ENCODE data around the gene ADAM22. TPM values are rescaled to one million over a fixed set of nuclear protein-coding genes. Genes with fewer than 3 reads are reported as not detected.
A peak's percentile ranks its signal among the peaks of the same experiment; 100 is the strongest.

Gene ADAM22
- total and polyA plus RNA-seq, 7 donors, result 0.09 to 7.0 (median 0.42) TPM

GRCh38 chr7:88001744-88002530, 67.9 kb downstream of the ADAM22 start:
- H3K36me3 ChIP-seq (ENCODE audit: insufficient read depth in 1 of 2, low read depth in 1 of 2), result no peaks in the 10 kb centered on the region
- no peaks in the 10 kb centered on the region for H3K27me3 ChIP-seq (ENCODE audit: insufficient read depth in 3 of 3, low read length in 2 of 3)
- no peaks in the 10 kb centered on the region for H3K9me3 ChIP-seq
- H3K4me3 ChIP-seq, result no peak overlapping the region
- ATAC-seq, result peak in 1 of 4 donors; percentile 44
- no peak for DNase-seq
- TF ChIP-seq, protein P1, sequence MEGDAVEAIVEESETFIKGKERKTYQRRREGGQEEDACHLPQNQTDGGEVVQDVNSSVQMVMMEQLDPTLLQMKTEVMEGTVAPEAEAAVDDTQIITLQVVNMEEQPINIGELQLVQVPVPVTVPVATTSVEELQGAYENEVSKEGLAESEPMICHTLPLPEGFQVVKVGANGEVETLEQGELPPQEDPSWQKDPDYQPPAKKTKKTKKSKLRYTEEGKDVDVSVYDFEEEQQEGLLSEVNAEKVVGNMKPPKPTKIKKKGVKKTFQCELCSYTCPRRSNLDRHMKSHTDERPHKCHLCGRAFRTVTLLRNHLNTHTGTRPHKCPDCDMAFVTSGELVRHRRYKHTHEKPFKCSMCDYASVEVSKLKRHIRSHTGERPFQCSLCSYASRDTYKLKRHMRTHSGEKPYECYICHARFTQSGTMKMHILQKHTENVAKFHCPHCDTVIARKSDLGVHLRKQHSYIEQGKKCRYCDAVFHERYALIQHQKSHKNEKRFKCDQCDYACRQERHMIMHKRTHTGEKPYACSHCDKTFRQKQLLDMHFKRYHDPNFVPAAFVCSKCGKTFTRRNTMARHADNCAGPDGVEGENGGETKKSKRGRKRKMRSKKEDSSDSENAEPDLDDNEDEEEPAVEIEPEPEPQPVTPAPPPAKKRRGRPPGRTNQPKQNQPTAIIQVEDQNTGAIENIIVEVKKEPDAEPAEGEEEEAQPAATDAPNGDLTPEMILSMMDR (IDR thresholded peaks at IDR 0.05), result no peak
- WGBS, 3 donors, result 66 to 75% (median 72%) methylated on average over 6 of the region's 6 CpGs
- no peak overlapping the region for H3K27ac ChIP-seq
- H3K4me1 ChIP-seq, result no peaks in the 10 kb centered on the region
- intact Hi-C loops (cut with DNase I), result no loop called here

DNA sequence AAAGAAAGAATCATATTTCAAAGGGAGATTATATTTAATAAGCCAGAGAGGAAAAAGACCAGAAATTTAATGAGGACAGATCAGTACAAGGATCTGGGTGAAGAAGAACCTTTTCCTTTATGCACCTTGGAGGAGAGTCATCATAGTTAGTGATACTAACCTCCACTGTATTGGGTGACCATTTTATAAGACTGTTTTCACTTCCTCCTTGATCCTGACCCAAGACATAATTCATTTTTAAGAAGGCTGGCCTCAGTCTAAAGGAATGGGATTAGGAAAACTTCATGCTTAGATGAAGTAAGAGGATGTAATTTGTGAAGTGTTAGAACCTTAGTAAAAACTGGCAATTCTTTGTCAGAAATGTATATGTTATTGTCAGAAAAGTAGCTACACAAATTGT, 68.6 kb downstream of the ADAM22 start:
- DNase-seq (no peak), ATAC-seq (no peak)
- Histone ChIP-seq H3K4me3 (no peak overlapping the region), H3K27ac (no peak overlapping the region), H3K9me3 (no peaks in the 10 kb centered on the region), H3K36me3 (ENCODE audit: insufficient read depth in 1 of 2, low read depth in 1 of 2) (no peaks in the 10 kb centered on the region), H3K4me1 (no peaks in the 10 kb centered on the region), H3K27me3 (ENCODE audit: insufficient read depth in 3 of 3, low read length in 2 of 3) (no peaks in the 10 kb centered on the region)
- TF ChIP-seq, protein P1 (IDR thresholded peaks at IDR 0.05), result no peak
- intact Hi-C loops (cut with DNase I), result no loop called here

DNA sequence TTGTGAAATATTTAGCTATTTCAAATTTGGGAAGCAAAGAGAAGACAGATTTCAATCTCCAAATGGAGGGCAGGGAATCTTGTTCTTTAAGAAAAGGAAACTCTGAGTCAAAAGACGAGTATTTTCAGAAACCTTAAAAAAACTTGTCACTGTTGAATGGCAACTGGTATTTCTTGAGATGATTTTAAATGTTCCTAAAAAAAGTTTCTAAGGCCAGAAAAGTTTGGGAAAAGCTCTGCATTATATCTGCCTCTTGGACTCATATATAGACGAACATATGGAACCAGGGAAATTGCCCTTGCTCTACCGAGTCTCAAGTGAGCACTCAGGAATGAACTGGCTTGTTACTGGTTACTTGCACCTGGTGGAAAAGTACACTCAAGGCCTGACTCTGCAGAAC, 69.5 kb downstream of the ADAM22 start:
- Histone ChIP-seq H3K9me3 (no peaks in the 10 kb centered on the region), H3K27ac (no peak overlapping the region), H3K36me3 (ENCODE audit: insufficient read depth in 1 of 2, low read depth in 1 of 2) (no peaks in the 10 kb centered on the region), H3K4me3 (no peak overlapping the region), H3K27me3 (ENCODE audit: insufficient read depth in 3 of 3, low read length in 2 of 3) (no peaks in the 10 kb centered on the region), H3K4me1 (no peaks in the 10 kb centered on the region)
- ATAC-seq (no peak), DNase-seq (no peak)
- TF ChIP-seq, protein P1 (IDR thresholded peaks at IDR 0.05), result no peak
- WGBS, 3 donors, result 66 to 74% (median 71%) methylated on average over 3 of the region's 3 CpGs
- intact Hi-C loops (cut with DNase I), result no loop called here

DNA sequence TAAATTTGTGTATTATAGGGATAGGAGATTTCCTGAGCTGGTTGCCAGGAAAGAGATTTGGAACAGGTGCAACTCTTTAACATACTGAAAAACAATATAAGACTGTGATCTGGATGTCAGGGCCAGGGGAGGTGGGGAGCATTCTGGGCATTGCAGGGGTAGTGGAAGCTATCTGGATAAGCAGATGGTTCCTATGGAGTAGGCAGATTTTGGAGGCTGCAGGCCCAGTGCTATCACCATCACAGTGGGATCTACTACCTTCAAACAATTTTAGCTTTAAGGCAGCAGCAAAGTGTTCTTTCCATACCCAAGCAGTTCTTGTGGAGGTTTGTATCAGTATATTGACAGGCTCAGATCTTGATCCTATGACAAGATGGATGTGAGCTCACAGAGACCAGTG, 71.1 kb downstream of the ADAM22 start:
- ATAC-seq, result no peak
- Histone ChIP-seq H3K36me3 (ENCODE audit: insufficient read depth in 1 of 2, low read depth in 1 of 2) (no peaks in the 10 kb centered on the region), H3K4me1 (no peaks in the 10 kb centered on the region), H3K27ac (no peak overlapping the region), H3K4me3 (no peak overlapping the region), H3K9me3 (no peaks in the 10 kb centered on the region), H3K27me3 (ENCODE audit: insufficient read depth in 3 of 3, low read length in 2 of 3) (no peaks in the 10 kb centered on the region)
- intact Hi-C loops (cut with DNase I), result no loop called here
- DNase-seq, result no peak
- TF ChIP-seq, protein P1 (IDR thresholded peaks at IDR 0.05), result no peak

DNA sequence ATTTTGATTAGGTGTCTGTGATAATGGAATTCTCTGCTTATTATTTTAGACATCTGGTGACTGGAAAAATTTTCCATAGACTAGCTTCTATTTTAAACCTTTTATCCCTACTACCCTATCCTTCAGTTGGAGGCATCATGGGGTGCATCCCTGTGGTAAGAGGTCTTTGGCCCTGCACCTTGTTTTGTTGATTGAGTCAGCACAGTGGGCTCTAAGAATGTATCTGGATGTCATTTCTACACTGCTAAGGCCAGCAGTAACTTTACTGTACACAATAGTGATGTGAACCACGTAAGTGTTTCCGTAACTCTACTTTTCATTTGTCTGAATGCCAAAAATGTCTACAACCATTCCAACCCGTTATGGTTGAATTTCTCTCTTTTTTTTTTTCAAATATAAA, 75.6 kb downstream of the ADAM22 start:
- no peak for ATAC-seq
- 62 to 72% (median 65%) methylated on average over 3 of the region's 3 CpGs for WGBS, 3 donors
- no peak overlapping the region for H3K27ac ChIP-seq
- no peaks in the 10 kb centered on the region for H3K4me1 ChIP-seq
- no peak overlapping the region for H3K4me3 ChIP-seq
- no peak for DNase-seq
- no peaks in the 10 kb centered on the region for H3K27me3 ChIP-seq (ENCODE audit: insufficient read depth in 3 of 3, low read length in 2 of 3)
- H3K36me3 ChIP-seq (ENCODE audit: insufficient read depth in 1 of 2, low read depth in 1 of 2), result no peaks in the 10 kb centered on the region
- TF ChIP-seq, protein P1 (IDR thresholded peaks at IDR 0.05), result no peak
- H3K9me3 ChIP-seq, result no peaks in the 10 kb centered on the region
- intact Hi-C loops (cut with DNase I), result no loop called here

Measured in psoas muscle (tissue), 8 donors.